HepG2 (cell line): ENCODE data around the gene SLAMF9. TPM values are rescaled to one million over a fixed set of nuclear protein-coding genes. Genes with fewer than 3 reads are reported as not detected.

Source experiments
- ATF2 ChIP-seq: sonication (generic); formaldehyde crosslinking; IDR thresholded peaks from 2 replicates; pipeline ENCODE4 v1.4.0; 2020; ENCODE audit warnings: missing genetic modification reagents
- ATF7 ChIP-seq, 2 experiments: fragments of 450-650 bp in 1 of 2; sonication (generic) in 1 of 2; formaldehyde crosslinking in 1 of 2; IDR thresholded peaks; 2 replicates each; pipeline versions ENCODE4 v1.4.0 to v1.6.1; 2016 to 2020; ENCODE audit warnings: antibody characterized with exemption in 1 of 2, mild to moderate bottlenecking in 1 of 2, missing genetic modification reagents in 1 of 2
- KDM3A ChIP-seq: IDR thresholded peaks from 2 replicates; pipeline ENCODE4 v1.6.1; 2018; ENCODE audit warnings: low read depth, missing compliant biosample characterization
- MED8 ChIP-seq: sonication (generic); formaldehyde crosslinking; IDR thresholded peaks from 2 replicates; pipeline ENCODE4 v1.8.1; 2023; ENCODE audit warnings: mild to moderate bottlenecking, missing genetic modification reagents; ENCODE audit not compliant: insufficient replicate concordance
- MEF2D ChIP-seq: sonication (generic); formaldehyde crosslinking; IDR thresholded peaks from 2 replicates; pipeline ENCODE4 v1.5.1; 2020; ENCODE audit warnings: mild to moderate bottlenecking, missing genetic modification reagents
- MIXL1 ChIP-seq: IDR thresholded peaks from 2 replicates; pipeline ENCODE4 v1.6.1; 2016
- MTA3 ChIP-seq: sonication (generic); formaldehyde crosslinking; IDR thresholded peaks from 2 replicates; pipeline ENCODE4 v1.4.0; 2020; ENCODE audit warnings: missing genetic modification reagents
- PPARG ChIP-seq: conservative IDR thresholded peaks from 2 replicates; pipeline ENCODE4 v1.6.1; 2016; ENCODE audit warnings: missing biosample characterization, missing genetic modification reagents
- RORA ChIP-seq: sonication (generic); formaldehyde crosslinking; IDR thresholded peaks from 2 replicates; pipeline ENCODE4 v1.5.0; 2020; ENCODE audit warnings: mild to moderate bottlenecking, missing genetic modification reagents, moderate library complexity
- SAP130 ChIP-seq: IDR thresholded peaks from 2 replicates; pipeline ENCODE4 v1.6.1; 2016; ENCODE audit warnings: low read depth
- SMC3 ChIP-seq: IDR thresholded peaks from 2 replicates; pipeline ENCODE4 v1.6.1; 2011; ENCODE audit warnings: low read length, improper control_type of control experiment
- TOPORS ChIP-seq: sonication (generic); formaldehyde crosslinking; IDR thresholded peaks from 2 replicates; pipeline ENCODE4 v1.8.0; 2023; ENCODE audit warnings: mild to moderate bottlenecking, missing genetic modification reagents
- ZFP41 ChIP-seq: sonication (generic); formaldehyde crosslinking; IDR thresholded peaks from 2 replicates; pipeline ENCODE4 v1.4.0; 2020; ENCODE audit warnings: mild to moderate bottlenecking, missing genetic modification reagents, borderline replicate concordance
- ZKSCAN8 ChIP-seq: IDR thresholded peaks from 2 replicates; pipeline ENCODE4 v1.6.1; 2016; ENCODE audit warnings: borderline replicate concordance, missing genetic modification reagents, missing compliant biosample characterization
- ZNF224 ChIP-seq: sonication (generic); formaldehyde crosslinking; IDR thresholded peaks from 2 replicates; pipeline ENCODE4 v1.5.0; 2020; ENCODE audit warnings: mild to moderate bottlenecking, missing genetic modification reagents
- ZNF407 ChIP-seq: sonication (generic); formaldehyde crosslinking; IDR thresholded peaks from one replicate; pipeline ENCODE4 v1.5.1; 2020; ENCODE audit warnings: mild to moderate bottlenecking, missing genetic modification reagents; ENCODE audit errors: not compliant biosample characterization
- ZNF446 ChIP-seq: sonication (generic); formaldehyde crosslinking; IDR thresholded peaks from 2 replicates; pipeline ENCODE4 v1.5.0; 2020; ENCODE audit warnings: mild to moderate bottlenecking, missing genetic modification reagents
- ZNF546 ChIP-seq: sonication (generic); formaldehyde crosslinking; conservative IDR thresholded peaks from 2 replicates; pipeline ENCODE4 v1.8.1; 2023; ENCODE audit warnings: mild to moderate bottlenecking, missing genetic modification reagents
- ZNF619 ChIP-seq: sonication (generic); formaldehyde crosslinking; IDR thresholded peaks from 2 replicates; pipeline ENCODE4 v1.4.0; 2020; ENCODE audit warnings: mild to moderate bottlenecking, missing genetic modification reagents
- ZNF749 ChIP-seq: sonication (generic); formaldehyde crosslinking; IDR thresholded peaks from 2 replicates; pipeline ENCODE4 v1.8.0; 2022; ENCODE audit warnings: mild to moderate bottlenecking, missing genetic modification reagents, moderate library complexity, borderline replicate concordance
- polyA plus RNA-seq, 8 experiments: library from polyadenylated mRNA; depleted of rRNA in 3 of 8; stranded (reverse) in 7 of 8; unstranded in 1 of 8; fragments of >200 nt; fragmentation: Illumina TruSeq in 4 of 8; extraction: Trizol in 4 of 8; gene quantifications; 2 replicates each; pipeline versions ENCODE4 v1.2.1 to v1.2.3, GENCODE V29; 2011 to 2016; ENCODE audit warnings: low read depth in 4 of 8, missing spikeins in 1 of 8, mixed read lengths in 1 of 8; ENCODE audit not compliant: insufficient read depth in 1 of 8
- total RNA-seq, 5 experiments: library from RNA; depleted of rRNA; stranded (reverse); fragments of >200 nt; fragmentation: Illumina TruSeq; extraction: Trizol; gene quantifications; 2 replicates each; pipeline ENCODE4 v1.2.3, GENCODE V29; 2016; ENCODE audit warnings: low read depth in 1 of 5
- TF ChIP-seq, protein P1 (sequence below): sonication (generic); formaldehyde crosslinking; IDR thresholded peaks from 2 replicates; pipeline ENCODE4 v1.4.0; 2020; ENCODE audit warnings: missing genetic modification reagents, borderline replicate concordance

SLAMF9 gene
- total and polyA plus RNA-seq, 2 of the 13 experiments (the other 11 are each of a cell fraction or from before 2014, with no cell fraction given): 0.82 TPM; not detected in 1

DNA sequence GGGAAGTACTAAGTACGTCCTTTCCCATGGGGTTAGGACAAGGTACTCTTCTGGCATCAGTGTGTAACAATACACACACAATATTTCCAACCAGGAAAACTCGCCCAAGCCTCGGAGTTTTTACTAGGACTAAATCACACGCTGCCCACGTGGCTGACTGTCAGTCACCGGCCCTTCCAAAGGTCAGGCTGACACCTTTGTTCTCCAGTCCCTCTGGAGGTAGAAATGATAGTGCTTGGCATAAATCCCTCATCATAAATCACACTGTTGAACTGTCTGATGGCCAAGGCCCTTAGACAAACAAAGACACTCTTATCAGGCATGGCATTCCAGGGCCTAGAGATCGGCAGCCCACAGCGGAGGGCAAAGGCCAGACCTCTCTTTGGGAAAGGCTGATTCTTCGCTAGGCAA, 16.9 kb upstream of the SLAMF9 start (continued):
- TF ChIP-seq ZNF407 (CRISPR knock-in tag) (no peak), MTA3 (CRISPR knock-in tag) (no peak), PPARG (CRISPR knock-in tag) (peak; percentile 87), MEF2D (0 out of 2 replicates have a peak, but pooled peaks have one; percentile 33), ZNF446 (CRISPR knock-in tag) (no peak), ZFP41 (no peak), MED8 (no peak), ZNF749 (CRISPR knock-in tag) (no peak), ATF2 (CRISPR knock-in tag) (peak; percentile 57; the same call in 1 of the 2 replicates), SAP130 (CRISPR knock-in tag) (peak; percentile 90), ATF7 (IDR thresholded peaks at IDR 0.05) (no peak), ATF7 (CRISPR knock-in tag; IDR thresholded peaks at IDR 0.05) (no peak), RORA (CRISPR knock-in tag) (no peak), KDM3A (CRISPR knock-in tag) (no peak), ZNF619 (CRISPR knock-in tag) (no peak), ZNF546 (no peak), TOPORS (CRISPR knock-in tag) (no peak), ZNF224 (no peak), MIXL1 (CRISPR knock-in tag) (no peak), SMC3 (no peak), ZKSCAN8 (peak; percentile 71; the same call in 1 of the 2 replicates)
- TF ChIP-seq, protein P1, sequence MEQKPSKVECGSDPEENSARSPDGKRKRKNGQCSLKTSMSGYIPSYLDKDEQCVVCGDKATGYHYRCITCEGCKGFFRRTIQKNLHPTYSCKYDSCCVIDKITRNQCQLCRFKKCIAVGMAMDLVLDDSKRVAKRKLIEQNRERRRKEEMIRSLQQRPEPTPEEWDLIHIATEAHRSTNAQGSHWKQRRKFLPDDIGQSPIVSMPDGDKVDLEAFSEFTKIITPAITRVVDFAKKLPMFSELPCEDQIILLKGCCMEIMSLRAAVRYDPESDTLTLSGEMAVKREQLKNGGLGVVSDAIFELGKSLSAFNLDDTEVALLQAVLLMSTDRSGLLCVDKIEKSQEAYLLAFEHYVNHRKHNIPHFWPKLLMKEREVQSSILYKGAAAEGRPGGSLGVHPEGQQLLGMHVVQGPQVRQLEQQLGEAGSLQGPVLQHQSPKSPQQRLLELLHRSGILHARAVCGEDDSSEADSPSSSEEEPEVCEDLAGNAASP (CRISPR knock-in tag): peak; percentile 58; the same call in 1 of the 2 replicates
